ENCODE data around the gene CFAP90.

CFAP90 gene

GRCh38 chr5:7852542-7852941 is 1.6 kb upstream of the CFAP90 start:
- WGBS, 2 donors (ENCODE audit: extremely low coverage in 2 of 2, insufficient read length in 2 of 2, insufficient replicate concordance in 1 of 2): no CpG with 5 or more reads among the region's 1 CpG
- Histone ChIP-seq H3K9me3 (replicated peaks in 1 of 2; ENCODE audit: control insufficient read depth in 2 of 2, insufficient read depth in 1 of 2, low read depth in 1 of 2, low read length in 2 of 2) (peaks cover 3% of the 10 kb centered on the region in 2 donors), H4K8ac (ENCODE audit: low read depth, low read length) (no peak overlapping the region)

GRCh38 chr5:7851617-7852289 is 820 bp upstream of the CFAP90 start:
- Histone ChIP-seq H2BK12ac (ENCODE audit: low read length) (no peak overlapping the region), H3K4me3 (ENCODE audit: low read length in 2 of 2) (no peak overlapping the region), H3K4me1 (ENCODE audit: control insufficient read depth in 2 of 2, insufficient read depth in 1 of 2, low read depth in 1 of 2, low read length in 2 of 2) (peaks cover 3 to 5% of the 10 kb centered on the region in 2 donors), H3K27me3 (ENCODE audit: control insufficient read depth in 3 of 3, insufficient read depth in 3 of 3, low read depth in 1 of 3, low read length in 3 of 3) (peaks cover 0 to 18% (median 3%) of the 10 kb centered on the region in 3 experiments), H3K36me3 (replicated peaks in 1 of 2; ENCODE audit: control insufficient read depth in 2 of 2, insufficient read depth in 2 of 2, low read length in 2 of 2) (no peaks in the 10 kb centered on the region), H3K4ac (ENCODE audit: low read length) (no peak overlapping the region), H4K91ac (ENCODE audit: low read depth, low read length, poor library complexity) (no peak overlapping the region), H2AK5ac (ENCODE audit: low read depth, low read length) (peak overlapping the region; percentile 90), H4K8ac (ENCODE audit: low read depth, low read length) (peak overlapping the region; percentile 21), H2BK15ac (ENCODE audit: low read length) (peak overlapping the region; percentile 66), H3K23ac (ENCODE audit: low read depth, low read length, poor library complexity) (no peak overlapping the region), H3K18ac (ENCODE audit: low read length) (no peak overlapping the region), H3K14ac (ENCODE audit: low read length) (no peak overlapping the region), H3K79me1 (ENCODE audit: low read depth, low read length) (no peaks in the 10 kb centered on the region), H2AFZ (ENCODE audit: low read length) (peak overlapping the region; percentile 96), H3K9ac (ENCODE audit: low read depth, low read length, poor library complexity) (no peak overlapping the region), H3K4me2 (ENCODE audit: insufficient read depth, low read length, poor library complexity, severe bottlenecking) (no peak overlapping the region), H3K27ac (replicated peaks; ENCODE audit: low read length) (no peak overlapping the region), H2BK5ac (ENCODE audit: low read length) (no peak overlapping the region), H3K9me3 (replicated peaks in 1 of 2; ENCODE audit: control insufficient read depth in 2 of 2, insufficient read depth in 1 of 2, low read depth in 1 of 2, low read length in 2 of 2) (peaks cover 3% of the 10 kb centered on the region in 2 donors), H2BK120ac (ENCODE audit: low read depth, low read length) (no peak overlapping the region)
- WGBS, 2 donors (ENCODE audit: extremely low coverage in 2 of 2, insufficient read length in 2 of 2, insufficient replicate concordance in 1 of 2): no CpG with 5 or more reads among the region's 8 CpGs
- no peak for DNase-seq (ENCODE audit: low spot score)

More at GRCh38 chr5:7852542-7852941, 1.6 kb upstream of the CFAP90 start:
- H2BK12ac ChIP-seq (ENCODE audit: low read length): no peak overlapping the region
- H3K79me1 ChIP-seq (ENCODE audit: low read depth, low read length): no peaks in the 10 kb centered on the region
- peak overlapping the region; percentile 23 for H2AK5ac ChIP-seq (ENCODE audit: low read depth, low read length)
- peaks cover 0 to 18% (median 4%) of the 10 kb centered on the region in 3 experiments for H3K27me3 ChIP-seq (ENCODE audit: control insufficient read depth in 3 of 3, insufficient read depth in 3 of 3, low read depth in 1 of 3, low read length in 3 of 3)
- no peak overlapping the region for H2AFZ ChIP-seq (ENCODE audit: low read length)
- H3K23ac ChIP-seq (ENCODE audit: low read depth, low read length, poor library complexity): no peak overlapping the region
- H3K27ac ChIP-seq (replicated peaks; ENCODE audit: low read length): no peak overlapping the region
- H3K18ac ChIP-seq (ENCODE audit: low read length): no peak overlapping the region
- H3K4ac ChIP-seq (ENCODE audit: low read length): no peak overlapping the region
- no peak overlapping the region for H4K91ac ChIP-seq (ENCODE audit: low read depth, low read length, poor library complexity)
- H3K4me3 ChIP-seq (ENCODE audit: low read length in 2 of 2): no peak overlapping the region
- H2BK120ac ChIP-seq (ENCODE audit: low read depth, low read length): no peak overlapping the region
- no peak overlapping the region for H3K9ac ChIP-seq (ENCODE audit: low read depth, low read length, poor library complexity)
- H3K36me3 ChIP-seq (replicated peaks in 1 of 2; ENCODE audit: control insufficient read depth in 2 of 2, insufficient read depth in 2 of 2, low read length in 2 of 2): peaks cover 2% of the 10 kb centered on the region in 2 donors
- no peak overlapping the region for H3K14ac ChIP-seq (ENCODE audit: low read length)
- peaks cover 3 to 5% of the 10 kb centered on the region in 2 donors for H3K4me1 ChIP-seq (ENCODE audit: control insufficient read depth in 2 of 2, insufficient read depth in 1 of 2, low read depth in 1 of 2, low read length in 2 of 2)
- no peak for DNase-seq (ENCODE audit: low spot score)
- no peak overlapping the region for H2BK5ac ChIP-seq (ENCODE audit: low read length)
- no peak overlapping the region for H2BK15ac ChIP-seq (ENCODE audit: low read length)
- H3K4me2 ChIP-seq (ENCODE audit: insufficient read depth, low read length, poor library complexity, severe bottlenecking): no peak overlapping the region

DNA sequence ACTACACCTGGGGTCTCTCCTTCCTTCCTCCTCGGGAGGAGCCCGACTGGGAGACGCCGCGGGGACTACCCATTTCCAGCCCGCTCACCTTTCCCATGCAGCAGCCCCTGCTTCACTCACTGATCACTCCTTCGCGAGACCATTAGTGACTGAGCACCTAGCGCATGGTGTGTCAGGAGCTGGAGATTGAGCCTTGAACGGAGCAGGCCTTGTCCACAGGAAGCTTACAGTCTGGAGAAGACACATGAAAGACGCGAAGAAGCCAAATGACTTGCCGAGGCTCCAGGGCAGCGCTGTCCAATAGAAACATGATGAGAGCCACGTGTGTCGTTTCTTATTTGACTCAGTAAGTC is 283 bp upstream of the CFAP90 start:
- Histone ChIP-seq H3K36me3 (replicated peaks in 1 of 2; ENCODE audit: control insufficient read depth in 2 of 2, insufficient read depth in 2 of 2, low read length in 2 of 2) (no peaks in the 10 kb centered on the region), H3K9me3 (replicated peaks in 1 of 2; ENCODE audit: control insufficient read depth in 2 of 2, insufficient read depth in 1 of 2, low read depth in 1 of 2, low read length in 2 of 2) (peaks cover 3% of the 10 kb centered on the region in 2 donors), H4K8ac (ENCODE audit: low read depth, low read length) (peak overlapping the region; percentile 21), H3K4me1 (ENCODE audit: control insufficient read depth in 2 of 2, insufficient read depth in 1 of 2, low read depth in 1 of 2, low read length in 2 of 2) (peaks cover 3 to 5% of the 10 kb centered on the region in 2 donors), H2AFZ (ENCODE audit: low read length) (peak overlapping the region; percentile 96), H3K27me3 (ENCODE audit: control insufficient read depth in 3 of 3, insufficient read depth in 3 of 3, low read depth in 1 of 3, low read length in 3 of 3) (peaks cover 0 to 18% (median 3%) of the 10 kb centered on the region in 3 experiments), H2AK5ac (ENCODE audit: low read depth, low read length) (peak overlapping the region; percentile 90), H3K4me3 (ENCODE audit: low read length in 2 of 2) (peak overlapping the region; percentile 55 to 94), H3K79me1 (ENCODE audit: low read depth, low read length) (no peaks in the 10 kb centered on the region), H3K4me2 (ENCODE audit: insufficient read depth, low read length, poor library complexity, severe bottlenecking) (peak overlapping the region; percentile 79), H2BK120ac (ENCODE audit: low read depth, low read length) (peak overlapping the region; percentile 11), H3K9ac (ENCODE audit: low read depth, low read length, poor library complexity) (no peak overlapping the region), H2BK15ac (ENCODE audit: low read length) (peak overlapping the region; percentile 66), H4K91ac (ENCODE audit: low read depth, low read length, poor library complexity) (no peak overlapping the region), H3K23ac (ENCODE audit: low read depth, low read length, poor library complexity) (no peak overlapping the region), H3K18ac (ENCODE audit: low read length) (peak overlapping the region; percentile 95), H2BK12ac (ENCODE audit: low read length) (no peak overlapping the region), H3K4ac (ENCODE audit: low read length) (no peak overlapping the region), H3K27ac (replicated peaks; ENCODE audit: low read length) (peak overlapping the region; percentile 82), H2BK5ac (ENCODE audit: low read length) (peak overlapping the region; percentile 79), H3K14ac (ENCODE audit: low read length) (no peak overlapping the region)
- no CpG with 5 or more reads among the region's 16 CpGs for WGBS, 2 donors (ENCODE audit: extremely low coverage in 2 of 2, insufficient read length in 2 of 2, insufficient replicate concordance in 1 of 2)
- no peak for DNase-seq (ENCODE audit: low spot score)

GRCh38 chr5:7849681-7850394 is 1.1 kb downstream of the CFAP90 start:
- Histone ChIP-seq H3K4ac (ENCODE audit: low read length) (no peak overlapping the region), H3K9ac (ENCODE audit: low read depth, low read length, poor library complexity) (peak overlapping the region; percentile 73), H3K27me3 (ENCODE audit: control insufficient read depth in 3 of 3, insufficient read depth in 3 of 3, low read depth in 1 of 3, low read length in 3 of 3) (peaks cover 0 to 18% (median 3%) of the 10 kb centered on the region in 3 experiments), H3K79me1 (ENCODE audit: low read depth, low read length) (no peaks in the 10 kb centered on the region), H4K8ac (ENCODE audit: low read depth, low read length) (no peak overlapping the region), H2AK5ac (ENCODE audit: low read depth, low read length) (no peak overlapping the region), H3K9me3 (replicated peaks in 1 of 2; ENCODE audit: control insufficient read depth in 2 of 2, insufficient read depth in 1 of 2, low read depth in 1 of 2, low read length in 2 of 2) (peaks cover 3% of the 10 kb centered on the region in 2 donors), H2BK5ac (ENCODE audit: low read length) (no peak overlapping the region), H3K36me3 (replicated peaks in 1 of 2; ENCODE audit: control insufficient read depth in 2 of 2, insufficient read depth in 2 of 2, low read length in 2 of 2) (no peaks in the 10 kb centered on the region), H3K23ac (ENCODE audit: low read depth, low read length, poor library complexity) (no peak overlapping the region), H2AFZ (ENCODE audit: low read length) (peak overlapping the region; percentile 94), H3K14ac (ENCODE audit: low read length) (peak overlapping the region; percentile 63), H2BK120ac (ENCODE audit: low read depth, low read length) (no peak overlapping the region), H3K27ac (replicated peaks; ENCODE audit: low read length) (peak overlapping the region; percentile 9), H3K4me1 (ENCODE audit: control insufficient read depth in 2 of 2, insufficient read depth in 1 of 2, low read depth in 1 of 2, low read length in 2 of 2) (peaks cover 5 to 7% of the 10 kb centered on the region in 2 donors), H3K4me2 (ENCODE audit: insufficient read depth, low read length, poor library complexity, severe bottlenecking) (peak overlapping the region; percentile 81), H3K4me3 (ENCODE audit: low read length in 2 of 2) (peak overlapping the region; percentile 55 to 83), H3K18ac (ENCODE audit: low read length) (peak overlapping the region; percentile 79), H2BK15ac (ENCODE audit: low read length) (peak overlapping the region; percentile 35), H4K91ac (ENCODE audit: low read depth, low read length, poor library complexity) (no peak overlapping the region), H2BK12ac (ENCODE audit: low read length) (no peak overlapping the region)
- DNase-seq (ENCODE audit: low spot score): peak; percentile 62
- WGBS, 2 donors (ENCODE audit: extremely low coverage in 2 of 2, insufficient read length in 2 of 2, insufficient replicate concordance in 1 of 2): no CpG with 5 or more reads among the region's 44 CpGs

Data from neuronal stem cell (in vitro differentiated cells).